Measurements from ENCODE around the gene FALEC. TPM values are rescaled to one million over a fixed set of nuclear protein-coding genes. Genes with fewer than 3 reads are reported as not detected.

FALEC gene
- total and polyA plus RNA-seq, 9 of the 15 experiments (the other 6 are each of a cell fraction or from before 2014, with no cell fraction given): 0.15 to 1.8 (median 0.53) TPM; not detected in 5

GRCh38 chr1:150548632-150549495 is 33.3 kb downstream of the FALEC start, which contains the start of gene ADAMTSL4 (continued):
- TF ChIP-seq BDP1 (IDR thresholded peaks at IDR 0.05; ENCODE audit: insufficient read depth, insufficient read length) (no peak), CHD4 (IDR thresholded peaks at IDR 0.05; ENCODE audit: insufficient read depth, insufficient replicate concordance, low read depth, low read length, poor library complexity, severe bottlenecking) (peak; percentile 57), SRF (CRISPR knock-in tag; IDR thresholded peaks at IDR 0.05) (no peak), ZNF184 (CRISPR knock-in tag; IDR thresholded peaks at IDR 0.05) (no peak), E2F5 (CRISPR knock-in tag; IDR thresholded peaks at IDR 0.05) (no peak), ADNP (tag; IDR thresholded peaks at IDR 0.05) (peak; percentile 18; the same call in 1 of the 2 replicates), SMAD2 (IDR thresholded peaks at IDR 0.05; ENCODE audit: low read depth, low read length) (no peak), AFF1 (IDR thresholded peaks at IDR 0.05; ENCODE audit: low read depth in 1 of 2, partially characterized antibody in 2 of 2) (no peak), ESRRA (IDR thresholded peaks at IDR 0.05; ENCODE audit: borderline replicate concordance, low read depth) (no peak), ARID4B (CRISPR knock-in tag; IDR thresholded peaks at IDR 0.05) (peak; percentile 64; the same call in 1 of the 2 replicates), UBTF (IDR thresholded peaks at IDR 0.05; ENCODE audit: borderline replicate concordance in 1 of 2, low read depth in 2 of 2, low read length in 2 of 2) (peak; percentile 91 to 92; a peak in 3 of 4 replicates), NR2C2 (CRISPR knock-in tag; IDR thresholded peaks at IDR 0.05) (no peak), NR2C2 (tag; IDR thresholded peaks at IDR 0.05) (peak; percentile 94), ZNF347 (CRISPR knock-in tag; IDR thresholded peaks at IDR 0.05; ENCODE audit: low read depth) (no peak)

Measured in K562 (cell line).